ENCODE data around the gene EXOSC1.
"Not testable (repeated sequence)": the region's sequence is repeated elsewhere in the genome, so short reads cannot be mapped to it uniquely, and the experiment has no call there.

Gene EXOSC1

DNA sequence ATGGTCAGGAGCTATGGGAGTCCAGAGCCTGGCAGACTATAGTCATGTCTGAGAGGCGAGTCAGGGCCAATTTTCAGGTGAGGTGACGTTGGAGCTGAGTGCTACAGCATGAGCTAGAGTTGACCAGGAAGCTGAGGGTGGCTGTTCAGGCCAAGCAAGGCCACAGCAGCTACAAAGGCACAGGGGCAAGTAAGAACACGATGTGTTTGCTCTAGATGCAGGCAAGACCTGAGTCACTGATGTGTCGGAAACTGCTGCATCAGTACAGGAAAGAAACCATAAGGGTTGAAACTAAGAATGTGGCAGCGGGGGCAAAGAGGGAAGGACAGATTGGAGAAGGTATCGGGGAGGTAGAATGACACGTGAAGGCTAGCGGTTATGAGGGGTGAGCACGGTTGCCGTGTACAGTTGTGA, 32.9 kb downstream of the EXOSC1 start:
- intact Hi-C loops (cut with micrococcal nuclease), result no loop called here
- H3K4me1 Mint-ChIP-seq (ENCODE audit: low read depth), result peaks cover 44% of the 10 kb centered on the region
- no peaks in the 10 kb centered on the region for H3K36me3 Mint-ChIP-seq (ENCODE audit: low read depth)
- no peaks in the 10 kb centered on the region for H3K9me3 Mint-ChIP-seq
- no peaks in the 10 kb centered on the region for H3K27me3 Mint-ChIP-seq
- no peak overlapping the region for H3K4me3 Mint-ChIP-seq
- peak overlapping the region; percentile 6 for H3K27ac Mint-ChIP-seq

DNA sequence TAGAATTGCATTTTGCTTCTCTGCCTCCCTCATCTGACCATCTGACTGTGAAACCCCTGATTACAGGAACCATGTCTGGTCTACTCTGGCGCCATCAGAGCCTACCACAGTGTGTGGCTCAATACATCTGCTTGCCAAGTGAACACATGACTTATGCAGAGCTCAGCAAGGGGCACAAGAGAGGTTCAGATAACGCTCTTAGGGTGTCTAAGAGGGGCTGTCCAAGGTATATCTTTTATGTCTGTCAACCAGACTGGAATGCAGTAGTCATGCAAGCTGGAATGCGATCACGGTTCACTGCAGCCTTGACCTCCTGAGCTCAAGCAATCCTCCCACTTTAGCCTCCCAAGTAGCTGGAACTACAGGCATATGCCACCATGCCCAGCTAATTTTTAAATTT, 34.4 kb downstream of the EXOSC1 start:
- Mint-ChIP-seq H3K36me3 (ENCODE audit: low read depth) (no peaks in the 10 kb centered on the region), H3K27ac (no peak overlapping the region), H3K27me3 (no peaks in the 10 kb centered on the region), H3K9me3 (no peaks in the 10 kb centered on the region), H3K4me1 (ENCODE audit: low read depth) (peaks cover 47% of the 10 kb centered on the region), H3K4me3 (no peak overlapping the region)
- intact Hi-C loops (cut with micrococcal nuclease), result no loop called here

- Mint-ChIP-seq H3K9me3 (no peaks in the 10 kb centered on the region), H3K4me1 (ENCODE audit: low read depth) (peaks cover 48% of the 10 kb centered on the region), H3K36me3 (ENCODE audit: low read depth) (no peaks in the 10 kb centered on the region), H3K4me3 (no peak overlapping the region), H3K27ac (peak overlapping the region; percentile 92), H3K27me3 (no peaks in the 10 kb centered on the region)
- intact Hi-C loops (cut with micrococcal nuclease), result loop anchor here (10.0 kb wide), 2 partner anchors 74 to 86 kb away; partner anchors contain the start of genes FRAT2, MMS19 and UBTD1
These were observed 37.3 kb downstream of the EXOSC1 start for GRCh38 chr10:97408496-97408992.

DNA sequence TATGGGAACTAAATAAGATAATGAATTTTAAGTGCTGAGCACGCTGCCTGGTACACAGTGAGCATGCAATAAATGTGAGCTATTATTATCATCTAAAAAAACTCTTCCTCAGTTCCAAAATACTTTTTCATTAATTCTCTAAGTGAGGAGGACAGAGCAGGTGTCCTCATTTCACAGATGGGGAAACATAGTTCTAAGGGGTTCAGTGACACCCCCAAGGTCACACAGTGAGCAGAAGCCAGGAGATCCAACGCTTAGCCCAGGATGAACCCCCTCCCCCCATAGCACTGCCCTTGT, 37.9 kb downstream of the EXOSC1 start:
- Mint-ChIP-seq H3K27me3 (no peaks in the 10 kb centered on the region), H3K4me3 (no peak overlapping the region), H3K4me1 (ENCODE audit: low read depth) (peaks cover 46% of the 10 kb centered on the region), H3K9me3 (no peaks in the 10 kb centered on the region), H3K27ac (peak overlapping the region; percentile 92), H3K36me3 (ENCODE audit: low read depth) (no peaks in the 10 kb centered on the region)
- intact Hi-C loops (cut with micrococcal nuclease), result loop anchor here (1.0 to 10.0 kb wide), 4 partner anchors 17 to 87 kb away; partner anchors contain the start of genes EXOSC1, FRAT2, MMS19 and UBTD1

DNA sequence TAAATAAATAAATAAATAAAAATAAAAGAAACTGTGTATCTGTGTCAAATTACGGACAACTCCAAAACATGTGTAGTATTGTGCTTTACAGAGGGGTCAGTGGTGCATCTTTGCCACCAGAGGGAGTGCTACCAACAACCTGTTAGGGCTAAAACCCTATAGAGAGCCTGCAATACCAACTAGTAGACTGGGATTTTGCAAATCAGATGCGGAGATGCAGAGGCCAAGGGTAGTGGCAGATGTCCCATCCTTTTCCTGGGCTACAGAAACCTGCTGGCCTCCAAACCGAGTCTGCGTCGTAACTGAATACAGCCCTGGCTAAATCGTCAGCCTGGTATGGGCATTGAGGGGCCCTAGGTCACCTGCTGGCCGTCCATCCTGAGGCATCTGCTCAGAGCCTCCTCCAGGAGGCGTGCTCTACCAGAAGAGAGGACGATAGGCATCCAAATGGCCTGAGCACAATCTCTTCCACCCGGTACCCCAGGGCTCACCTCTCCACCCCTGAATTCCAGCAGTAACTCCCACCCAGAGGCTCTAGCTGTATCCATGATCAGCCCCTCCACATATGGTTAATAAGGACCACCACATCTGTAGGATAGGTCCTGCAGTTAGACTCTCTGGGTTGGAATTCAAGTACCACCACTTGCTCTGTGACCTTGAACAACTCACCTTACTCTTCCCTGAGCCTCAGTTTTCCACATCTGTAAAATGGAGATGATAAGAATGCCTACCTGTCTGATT, 38.4 kb downstream of the EXOSC1 start:
- Mint-ChIP-seq H3K27ac (peak overlapping the region; percentile 92), H3K9me3 (no peaks in the 10 kb centered on the region)

DNA sequence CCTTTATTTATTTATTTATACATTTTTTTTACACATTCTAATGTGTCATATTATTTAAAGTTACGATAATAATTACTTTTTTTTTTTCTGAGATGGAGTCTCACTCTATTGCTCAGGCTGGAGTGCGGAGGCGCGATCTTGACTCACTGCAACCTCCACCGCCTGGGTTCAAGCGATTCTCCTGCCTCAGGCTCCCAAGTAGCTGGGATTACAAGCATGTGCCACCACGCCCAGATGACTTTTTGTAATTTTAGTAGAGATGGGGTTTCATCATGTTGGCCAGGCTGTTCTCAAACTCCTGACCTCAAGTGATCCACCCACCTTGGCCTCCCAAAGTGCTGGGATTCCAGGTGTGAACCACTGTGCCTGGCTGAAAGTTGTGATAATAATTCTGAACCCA, 39.3 kb downstream of the EXOSC1 start:
- not testable (repeated sequence) for H3K36me3 Mint-ChIP-seq (ENCODE audit: low read depth); H3K27me3 Mint-ChIP-seq; H3K4me3 Mint-ChIP-seq; H3K9me3 Mint-ChIP-seq
- peaks cover 48% of the 10 kb centered on the region for H3K4me1 Mint-ChIP-seq (ENCODE audit: low read depth)
- H3K27ac Mint-ChIP-seq, result peak overlapping the region; percentile 92
- intact Hi-C loops (cut with micrococcal nuclease), result loop anchor here (10.0 kb wide), 2 partner anchors 72 to 88 kb away; partner anchors contain the start of genes FRAT2, MMS19 and UBTD1

More for the DNA sequence above, 38.4 kb downstream of the EXOSC1 start:
- Mint-ChIP-seq H3K36me3 (ENCODE audit: low read depth) (no peaks in the 10 kb centered on the region), H3K27me3 (no peaks in the 10 kb centered on the region), H3K4me3 (no peak overlapping the region), H3K4me1 (ENCODE audit: low read depth) (peaks cover 46% of the 10 kb centered on the region)
- intact Hi-C loops (cut with micrococcal nuclease), result loop anchor here (1.0 to 10.0 kb wide), 4 partner anchors 18 to 87 kb away; partner anchors contain the start of genes EXOSC1, FRAT2, MMS19 and UBTD1

DNA sequence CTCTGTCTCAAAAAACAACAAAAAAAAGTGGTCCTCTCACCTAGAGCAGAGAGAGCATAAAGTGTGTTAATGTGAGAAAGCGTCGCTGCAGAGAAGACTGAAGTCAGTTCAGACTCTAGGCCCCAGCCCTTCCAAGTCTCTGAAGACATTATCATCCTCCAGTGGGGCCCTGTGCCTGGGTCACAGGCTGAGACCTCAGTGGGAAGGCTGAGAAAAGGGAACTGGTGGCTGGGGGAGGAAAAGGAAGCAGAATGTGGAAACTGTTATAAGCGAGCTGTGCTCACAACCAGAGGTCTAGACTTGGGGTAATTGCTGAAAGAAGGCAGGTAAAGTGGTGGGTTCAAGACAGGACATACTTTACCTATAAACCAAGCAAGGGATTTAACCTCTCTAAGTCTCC, 39.7 kb downstream of the EXOSC1 start:
- Mint-ChIP-seq H3K36me3 (ENCODE audit: low read depth) (peaks cover 1% of the 10 kb centered on the region), H3K27me3 (no peaks in the 10 kb centered on the region), H3K4me3 (peak overlapping the region; percentile 37), H3K9me3 (no peaks in the 10 kb centered on the region), H3K27ac (peak overlapping the region; percentile 92), H3K4me1 (ENCODE audit: low read depth) (peaks cover 51% of the 10 kb centered on the region)
- intact Hi-C loops (cut with micrococcal nuclease), result loop anchor here (10.0 kb wide), 2 partner anchors 71 to 89 kb away; partner anchors contain the start of genes FRAT2, MMS19 and UBTD1

- H3K36me3 Mint-ChIP-seq (ENCODE audit: low read depth), result peaks cover 5% of the 10 kb centered on the region
These were observed 41.8 kb downstream of the EXOSC1 start for GRCh38 chr10:97404044-97404443.

DNA sequence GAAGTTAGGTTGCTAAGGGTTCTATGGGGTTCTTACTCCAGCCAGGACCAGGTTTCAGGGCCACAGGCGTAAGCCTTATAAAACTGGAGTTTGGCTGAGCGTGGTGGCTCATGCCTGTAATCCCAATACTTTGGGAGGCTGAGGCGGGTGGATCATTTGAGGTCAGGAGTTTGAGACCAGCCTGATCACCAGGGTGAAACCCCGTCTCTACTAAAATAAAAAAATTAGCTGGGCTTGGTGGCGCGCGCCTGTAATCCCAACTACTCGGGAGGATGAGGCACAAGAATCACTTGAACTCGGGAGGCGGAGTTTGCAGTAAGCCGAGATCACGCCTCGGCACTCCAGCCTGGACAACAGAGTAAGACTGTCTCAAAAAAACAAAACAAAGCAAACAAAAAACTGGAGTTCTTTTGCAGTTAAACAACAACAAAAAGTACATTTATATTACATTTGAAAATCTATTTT, 44.3 kb downstream of the EXOSC1 start:
- Mint-ChIP-seq H3K4me1 (ENCODE audit: low read depth) (peaks cover 37% of the 10 kb centered on the region), H3K4me3 (peak overlapping the region; percentile 94), H3K27me3 (no peaks in the 10 kb centered on the region), H3K36me3 (ENCODE audit: low read depth) (peaks cover 16% of the 10 kb centered on the region), H3K27ac (peak overlapping the region; percentile 98), H3K9me3 (no peaks in the 10 kb centered on the region)
- intact Hi-C loops (cut with micrococcal nuclease), result loop anchor here (10.0 kb wide), 2 partner anchors 67 to 93 kb away; partner anchors contain the start of genes FRAT2, MMS19 and UBTD1

More at GRCh38 chr10:97404044-97404443, 41.8 kb downstream of the EXOSC1 start:
- intact Hi-C loops (cut with micrococcal nuclease), result loop anchor here (10.0 kb wide), 2 partner anchors 69 to 91 kb away; partner anchors contain the start of genes FRAT2, MMS19 and UBTD1
- H3K4me1 Mint-ChIP-seq (ENCODE audit: low read depth), result peaks cover 55% of the 10 kb centered on the region
- H3K4me3 Mint-ChIP-seq, result no peak overlapping the region
- H3K27me3 Mint-ChIP-seq, result no peaks in the 10 kb centered on the region
- H3K9me3 Mint-ChIP-seq, result no peaks in the 10 kb centered on the region
- peak overlapping the region; percentile 0 for H3K27ac Mint-ChIP-seq

DNA sequence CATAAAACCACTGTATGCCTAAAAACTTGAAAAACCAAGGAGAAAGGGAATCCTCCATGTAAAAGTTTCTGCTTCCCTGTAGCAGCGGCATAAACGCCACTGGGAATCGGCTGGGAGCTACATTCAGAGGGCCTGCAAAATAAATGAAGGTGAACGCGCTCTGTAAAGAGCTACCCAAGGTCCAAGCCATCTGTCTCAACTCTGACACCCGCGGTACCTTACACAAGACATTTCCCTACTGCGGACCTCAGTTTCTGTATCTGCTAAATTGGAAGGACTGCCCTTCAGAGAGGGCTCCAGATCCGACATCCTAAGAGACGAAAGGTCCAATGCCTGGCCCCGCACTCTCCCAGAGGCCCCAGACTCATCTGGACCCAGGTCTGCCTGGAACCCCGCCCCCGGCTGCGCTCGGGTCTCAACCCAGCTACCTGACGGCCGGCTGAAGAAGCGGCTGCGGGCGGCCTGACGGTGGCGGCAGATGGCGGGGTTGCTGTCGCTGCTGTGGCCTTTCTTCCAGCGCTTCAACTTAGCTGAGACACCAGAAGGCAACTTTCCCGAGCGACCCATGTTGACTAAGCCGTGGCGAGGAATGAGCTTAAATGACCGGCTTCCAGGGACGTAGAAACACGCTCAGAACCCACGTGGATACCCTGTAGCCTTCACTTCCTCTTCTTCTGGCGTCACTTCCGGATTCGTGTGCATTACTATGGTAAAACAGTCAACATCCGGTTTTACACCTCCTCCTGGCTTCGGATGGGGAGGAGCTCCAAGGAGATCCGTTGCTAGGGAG, 44.9 kb downstream of the EXOSC1 start, which contains the start of gene RRP12:
Gene RRP12 (minus strand): TSS at position 676 of the 790 bp plus-strand sequence. CDS start 109 bp downstream, at position 567.
- H3K4me1 Mint-ChIP-seq (ENCODE audit: low read depth), result peaks cover 34% of the 10 kb centered on the region
- peak within 1 kb of the TSS; percentile 94 for H3K4me3 Mint-ChIP-seq
- peak within 1 kb of the TSS; percentile 98 for H3K27ac Mint-ChIP-seq
- H3K36me3 Mint-ChIP-seq (ENCODE audit: low read depth), result peaks cover 23% of the 10 kb centered on the region
- H3K27me3 Mint-ChIP-seq, result no peaks in the 10 kb centered on the region
- intact Hi-C loops (cut with micrococcal nuclease), result loop anchor here (10.0 kb wide), 2 partner anchors 66 to 94 kb away; partner anchors contain the start of genes FRAT2, MMS19 and UBTD1
- no peaks in the 10 kb centered on the region for H3K9me3 Mint-ChIP-seq

DNA sequence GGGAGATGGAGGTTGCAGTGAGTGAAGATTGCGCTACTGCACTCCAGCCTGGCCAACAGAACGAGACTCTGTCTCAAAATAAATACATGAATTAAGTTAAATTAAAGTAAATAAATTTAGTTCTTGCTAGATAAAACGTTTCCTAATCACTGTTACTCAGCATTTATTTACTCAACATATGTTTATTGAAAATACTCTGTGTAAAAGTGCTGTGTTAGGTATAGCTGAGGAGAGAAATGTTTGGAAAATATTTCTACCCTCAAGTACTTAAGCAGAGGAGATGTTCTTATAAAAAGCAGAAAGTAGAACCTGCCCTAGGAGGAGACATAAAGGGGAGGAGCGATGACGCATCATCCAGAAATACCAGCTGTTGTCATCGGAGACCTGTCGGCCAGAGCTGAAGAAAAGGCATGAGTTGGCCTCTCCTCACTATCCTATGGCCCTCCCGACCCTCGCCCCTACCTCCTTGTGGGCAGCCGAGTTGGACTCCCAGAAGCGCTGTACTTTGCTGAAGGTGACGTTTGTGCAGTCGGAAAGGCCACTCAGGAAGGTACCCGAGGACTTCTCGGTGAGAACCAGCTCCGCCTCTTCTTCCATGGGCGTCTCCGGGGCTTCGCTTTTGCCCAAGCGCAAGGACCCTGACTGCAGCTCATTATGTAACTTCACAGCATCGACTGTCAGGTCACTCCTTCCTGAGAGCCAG, 45.8 kb downstream of the EXOSC1 start:
- H3K27me3 Mint-ChIP-seq, result no peaks in the 10 kb centered on the region
- H3K27ac Mint-ChIP-seq, result peak overlapping the region; percentile 98
- H3K36me3 Mint-ChIP-seq (ENCODE audit: low read depth), result peaks cover 31% of the 10 kb centered on the region
- H3K9me3 Mint-ChIP-seq, result no peaks in the 10 kb centered on the region
- peak overlapping the region; percentile 94 for H3K4me3 Mint-ChIP-seq
- H3K4me1 Mint-ChIP-seq (ENCODE audit: low read depth), result peaks cover 26% of the 10 kb centered on the region
- intact Hi-C loops (cut with micrococcal nuclease), result loop anchor here (10.0 kb wide), 2 partner anchors 65 to 95 kb away; partner anchors contain the start of genes FRAT2, MMS19 and UBTD1

GRCh38 chr10:97396056-97396455, 49.8 kb downstream of the EXOSC1 start:
- H3K36me3 Mint-ChIP-seq (ENCODE audit: low read depth), result peaks cover 52% of the 10 kb centered on the region
- no peaks in the 10 kb centered on the region for H3K9me3 Mint-ChIP-seq

GRCh38 chr10:97393034-97393573, 52.7 kb downstream of the EXOSC1 start:
- peaks cover 29% of the 10 kb centered on the region for H3K4me1 Mint-ChIP-seq (ENCODE audit: low read depth)
- no peak overlapping the region for H3K4me3 Mint-ChIP-seq
- H3K27ac Mint-ChIP-seq, result no peak overlapping the region
- H3K27me3 Mint-ChIP-seq, result no peaks in the 10 kb centered on the region
- intact Hi-C loops (cut with micrococcal nuclease), result no loop called here
- peaks cover 67% of the 10 kb centered on the region for H3K36me3 Mint-ChIP-seq (ENCODE audit: low read depth)
- no peaks in the 10 kb centered on the region for H3K9me3 Mint-ChIP-seq

More at GRCh38 chr10:97396056-97396455, 49.8 kb downstream of the EXOSC1 start:
- intact Hi-C loops (cut with micrococcal nuclease), result no loop called here
- H3K4me1 Mint-ChIP-seq (ENCODE audit: low read depth), result peaks cover 7% of the 10 kb centered on the region
- no peak overlapping the region for H3K4me3 Mint-ChIP-seq
- no peak overlapping the region for H3K27ac Mint-ChIP-seq
- H3K27me3 Mint-ChIP-seq, result no peaks in the 10 kb centered on the region

Data from dendritic cell treated with granulocyte-macrophage colony-stimulating factor and Interleukin-4, amounts not matched to agents 40 ng/mL and 50 ng/mL, for 4 days (primary cell).